HG03469 (cell line): ENCODE measurements around the gene ENPP6.

Experiments used
- ATAC-seq: cut with Tn5 transposase; IDR thresholded peaks from one replicate; pipeline ENCODE4 v1.9.1; 2021; ENCODE audit warnings: mild to moderate bottlenecking, moderate library complexity, moderate number of reproducible peaks; ENCODE audit not compliant: unreplicated experiment

Gene ENPP6

GRCh38 chr4:184110452-184111224 is 107.0 kb downstream of the ENPP6 start:
- no peak for ATAC-seq

- ATAC-seq: no peak
Measured at GRCh38 chr4:184108006-184108501, 109.6 kb downstream of the ENPP6 start.

- no peak for ATAC-seq
Measured at GRCh38 chr4:184104419-184105101, 113.1 kb downstream of the ENPP6 start.

GRCh38 chr4:184103527-184104264 is 114.0 kb downstream of the ENPP6 start:
- no peak for ATAC-seq

- no peak for ATAC-seq
Measured at GRCh38 chr4:184102927-184103326, 114.7 kb downstream of the ENPP6 start.

GRCh38 chr4:184102488-184102887 is 115.2 kb downstream of the ENPP6 start:
- ATAC-seq: no peak

- no peak for ATAC-seq
Measured at GRCh38 chr4:184101711-184102110, 116.0 kb downstream of the ENPP6 start.

GRCh38 chr4:184100297-184100885 is 117.3 kb downstream of the ENPP6 start:
- no peak for ATAC-seq

- ATAC-seq: no peak
Measured at GRCh38 chr4:184099535-184099966, 118.1 kb downstream of the ENPP6 start.

GRCh38 chr4:184099000-184099399 is 118.7 kb downstream of the ENPP6 start:
- ATAC-seq: no peak

- no peak for ATAC-seq
Measured at GRCh38 chr4:184097815-184098214, 119.9 kb downstream of the ENPP6 start.

- no peak for ATAC-seq
Measured at GRCh38 chr4:184097241-184097605, 120.5 kb downstream of the ENPP6 start.

- ATAC-seq: no peak
Measured at GRCh38 chr4:184096561-184097240, 121.0 kb downstream of the ENPP6 start.

GRCh38 chr4:184094532-184095159 is 123.0 kb downstream of the ENPP6 start:
- no peak for ATAC-seq

- ATAC-seq: no peak
Measured at GRCh38 chr4:184091986-184092385, 125.7 kb downstream of the ENPP6 start.

- no peak for ATAC-seq
Measured at GRCh38 chr4:184090571-184090970, 127.1 kb downstream of the ENPP6 start.

GRCh38 chr4:184080674-184081073 is 137.0 kb downstream of the ENPP6 start:
- no peak for ATAC-seq

- no peak for ATAC-seq
Measured at GRCh38 chr4:184074677-184075388, 142.8 kb downstream of the ENPP6 start.

GRCh38 chr4:184067931-184068554 is 149.6 kb downstream of the ENPP6 start:
- no peak for ATAC-seq
